Activated B cell treated with CpG ODN at 0.5 μM for 24 hours (primary cell): ENCODE data around the gene SIRPG. TPM values are rescaled to one million over a fixed set of nuclear protein-coding genes. Genes with fewer than 3 reads are reported as not detected.

Source experiments
- ATAC-seq: fragments of 200-7000 bp; cut with Tn5 transposase; one replicate; pipeline ENCODE4 v1.10.0; 2021; ENCODE audit warnings: low read depth, mild to moderate bottlenecking, moderate library complexity
- CTCF ChIA-PET: fragments of 350-600 bp; sonication (Branson Sonifier 250); formaldehyde crosslinking; loops from one replicate; lab custom pipeline; 2021; ENCODE audit warnings: antibody characterized with exemption; lab: Charles Lee
- POLR2A ChIA-PET: fragments of 350-600 bp; sonication (Branson Sonifier 250); formaldehyde crosslinking; loops from one replicate; lab custom pipeline; 2021; ENCODE audit warnings: antibody characterized with exemption; lab: Charles Lee
- DNase-seq: peaks from one replicate; pipeline ENCODE4 v3.0.0; 2022
- H3K27ac Mint-ChIP-seq: one replicate; pipeline ENCODE4 v1.8.0; 2020; ENCODE audit warnings: mixed read lengths
- H3K27me3 Mint-ChIP-seq: one replicate; pipeline ENCODE4 v1.8.0; 2021; ENCODE audit warnings: mixed read lengths
- H3K36me3 Mint-ChIP-seq: one replicate; pipeline ENCODE4 v1.8.0; 2021; ENCODE audit warnings: low read depth, mixed read lengths
- H3K4me1 Mint-ChIP-seq: one replicate; pipeline ENCODE4 v1.8.0; 2021; ENCODE audit warnings: mixed read lengths
- H3K4me3 Mint-ChIP-seq: one replicate; pipeline ENCODE4 v1.8.0; 2020; ENCODE audit warnings: mild to moderate bottlenecking, mixed read lengths
- H3K9me3 Mint-ChIP-seq: one replicate; pipeline ENCODE4 v1.8.0; 2020; ENCODE audit warnings: mixed read lengths
- CTCF ChIP-seq: fragments of 200-600 bp; IDR thresholded peaks from one replicate; pipeline ENCODE4 v1.8.0; 2022; ENCODE audit warnings: antibody characterized with exemption, mild to moderate bottlenecking
- intact Hi-C: fragments of 100-400 bp; cut with micrococcal nuclease; formaldehyde crosslinking; loops from one replicate; pipeline ENCODE4 v1.15.1; 2024
- total RNA-seq: library from RNA; stranded (reverse); gene quantifications from 2 replicates; pipeline ENCODE4 v1.2.3, GENCODE V29; 2022

SIRPG gene
- total RNA-seq, 1 donor from 2014 or later: not detected

- Mint-ChIP-seq H3K9me3 (peaks cover 5% of the 10 kb centered on the region), H3K27ac (no peak overlapping the region), H3K27me3 (peaks cover 21% of the 10 kb centered on the region), H3K4me3 (no peak overlapping the region), H3K4me1 (no peaks in the 10 kb centered on the region), H3K36me3 (no peaks in the 10 kb centered on the region)
- no peak for ATAC-seq
- no peak for TF ChIP-seq CTCF
- ChIA-PET POLR2A (no interaction called here), CTCF (no interaction called here)
- DNase-seq: no peak
- intact Hi-C loops: no loop called here
Observed at GRCh38 chr20:1689721-1690120, 32.1 kb upstream of the SIRPG start.

- Mint-ChIP-seq H3K4me1 (no peaks in the 10 kb centered on the region), H3K27ac (no peak overlapping the region), H3K27me3 (peaks cover 21% of the 10 kb centered on the region), H3K36me3 (no peaks in the 10 kb centered on the region), H3K4me3 (no peak overlapping the region), H3K9me3 (peaks cover 5% of the 10 kb centered on the region)
- ChIA-PET POLR2A (no interaction called here), CTCF (no interaction called here)
- ATAC-seq: no peak
- DNase-seq: no peak
- no peak for TF ChIP-seq CTCF
- intact Hi-C loops: no loop called here
Observed at GRCh38 chr20:1688886-1689538, 31.4 kb upstream of the SIRPG start.

GRCh38 chr20:1687053-1687452, 29.5 kb upstream of the SIRPG start:
- Mint-ChIP-seq H3K4me3 (no peak overlapping the region), H3K36me3 (no peaks in the 10 kb centered on the region), H3K4me1 (no peaks in the 10 kb centered on the region), H3K9me3 (peaks cover 8% of the 10 kb centered on the region), H3K27me3 (peaks cover 30% of the 10 kb centered on the region), H3K27ac (no peak overlapping the region)
- ChIA-PET POLR2A (no interaction called here), CTCF (no interaction called here)
- intact Hi-C loops: no loop called here
- TF ChIP-seq CTCF: no peak
- DNase-seq: no peak
- ATAC-seq: no peak

- no peaks in the 10 kb centered on the region for H3K36me3 Mint-ChIP-seq
- H3K4me1 Mint-ChIP-seq: no peaks in the 10 kb centered on the region
- TF ChIP-seq CTCF: no peak
- no peak overlapping the region for H3K4me3 Mint-ChIP-seq
- H3K27ac Mint-ChIP-seq: no peak overlapping the region
- H3K9me3 Mint-ChIP-seq: peaks cover 5% of the 10 kb centered on the region
- DNase-seq (no peak), ATAC-seq (no peak)
- peaks cover 25% of the 10 kb centered on the region for H3K27me3 Mint-ChIP-seq
- ChIA-PET CTCF (no interaction called here), POLR2A (no interaction called here)
- intact Hi-C loops: no loop called here
Observed at GRCh38 chr20:1686151-1686748, 28.7 kb upstream of the SIRPG start.

GRCh38 chr20:1685304-1686052, 27.9 kb upstream of the SIRPG start:
- DNase-seq (no peak), ATAC-seq (no peak)
- Mint-ChIP-seq H3K4me1 (no peaks in the 10 kb centered on the region), H3K27me3 (peaks cover 24% of the 10 kb centered on the region), H3K27ac (no peak overlapping the region), H3K4me3 (no peak overlapping the region), H3K36me3 (no peaks in the 10 kb centered on the region), H3K9me3 (peaks cover 5% of the 10 kb centered on the region)
- ChIA-PET CTCF (no interaction called here), POLR2A (no interaction called here)
- no peak for TF ChIP-seq CTCF
- intact Hi-C loops: no loop called here
